Vagina (tissue), 2 donors: ENCODE data around the gene PIP5K1B.

Experiments used
- POLR2A ChIP-seq, 2 donors: fragments of 450-650 bp; IDR thresholded peaks; one replicate each; pipeline ENCODE4 v1.6.1; 2017; ENCODE audit warnings: antibody characterized with exemption in 2 of 2, mild to moderate bottlenecking in 2 of 2, moderate library complexity in 2 of 2
- POLR2AphosphoS5 ChIP-seq, 2 donors: sonication (generic); formaldehyde crosslinking; IDR thresholded peaks; one replicate each; pipeline ENCODE4 v1.9.0; 2017; ENCODE audit warnings: antibody characterized with exemption in 2 of 2, mild to moderate bottlenecking in 2 of 2, low read depth in 1 of 2; ENCODE audit not compliant: insufficient read depth in 1 of 2
- TF ChIP-seq, protein P1 (sequence below), 3 experiments: fragments of 450-650 bp in 2 of 3; fragments of 200-600 bp in 1 of 3; sonication (generic) in 1 of 3; IDR thresholded peaks; one replicate each; pipeline ENCODE4 v1.5.1; 2017 to 2019; ENCODE audit warnings: antibody characterized with exemption in 3 of 3, mild to moderate bottlenecking in 2 of 3, moderate library complexity in 2 of 3

DNA sequence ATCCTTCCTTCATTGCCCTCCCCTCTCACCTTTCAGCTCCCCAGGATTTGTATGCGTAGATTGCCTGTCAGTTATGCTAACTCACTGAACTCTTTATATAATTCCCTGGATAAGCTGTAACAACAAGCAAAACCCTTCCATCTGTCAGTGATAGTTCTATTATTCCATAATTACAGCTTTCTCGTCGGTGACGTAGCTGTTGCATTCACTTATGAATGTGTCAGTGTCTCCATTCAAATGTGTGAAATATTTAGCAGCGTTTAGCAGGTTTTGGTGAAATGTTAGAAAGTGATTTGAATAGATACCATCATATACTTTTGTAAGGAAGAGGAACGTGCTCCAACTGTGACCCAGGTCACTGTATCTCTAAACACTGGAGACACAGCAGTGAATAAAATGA is 45.2 kb downstream of the PIP5K1B start:
- TF ChIP-seq, protein P1, sequence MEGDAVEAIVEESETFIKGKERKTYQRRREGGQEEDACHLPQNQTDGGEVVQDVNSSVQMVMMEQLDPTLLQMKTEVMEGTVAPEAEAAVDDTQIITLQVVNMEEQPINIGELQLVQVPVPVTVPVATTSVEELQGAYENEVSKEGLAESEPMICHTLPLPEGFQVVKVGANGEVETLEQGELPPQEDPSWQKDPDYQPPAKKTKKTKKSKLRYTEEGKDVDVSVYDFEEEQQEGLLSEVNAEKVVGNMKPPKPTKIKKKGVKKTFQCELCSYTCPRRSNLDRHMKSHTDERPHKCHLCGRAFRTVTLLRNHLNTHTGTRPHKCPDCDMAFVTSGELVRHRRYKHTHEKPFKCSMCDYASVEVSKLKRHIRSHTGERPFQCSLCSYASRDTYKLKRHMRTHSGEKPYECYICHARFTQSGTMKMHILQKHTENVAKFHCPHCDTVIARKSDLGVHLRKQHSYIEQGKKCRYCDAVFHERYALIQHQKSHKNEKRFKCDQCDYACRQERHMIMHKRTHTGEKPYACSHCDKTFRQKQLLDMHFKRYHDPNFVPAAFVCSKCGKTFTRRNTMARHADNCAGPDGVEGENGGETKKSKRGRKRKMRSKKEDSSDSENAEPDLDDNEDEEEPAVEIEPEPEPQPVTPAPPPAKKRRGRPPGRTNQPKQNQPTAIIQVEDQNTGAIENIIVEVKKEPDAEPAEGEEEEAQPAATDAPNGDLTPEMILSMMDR (IDR thresholded peaks at IDR 0.05): no peak
- TF ChIP-seq POLR2AphosphoS5 (IDR thresholded peaks at IDR 0.05; ENCODE audit: insufficient read depth in 1 of 2, low read depth in 1 of 2) (no peak), POLR2A (IDR thresholded peaks at IDR 0.05) (no peak)
